ENCODE data around the gene ELANE. TPM values are rescaled to one million over a fixed set of nuclear protein-coding genes. Genes with fewer than 3 reads are reported as not detected.
A peak's percentile ranks its signal among the peaks of the same experiment; 100 is the strongest.

ELANE gene
- total RNA-seq, 1 donor from 2014 or later: not detected

GRCh38 chr19:885536-886224 lies 33.6 kb downstream of the ELANE start:
- no peaks in the 10 kb centered on the region for H3K4me1 Mint-ChIP-seq
- DNase-seq (ENCODE audit: low spot score in 2 of 2, unreplicated experiment in 2 of 2): no peak
- no peak for TF ChIP-seq CTCF (IDR thresholded peaks at IDR 0.05; ENCODE audit: unreplicated experiment)
- no peak overlapping the region for H3K4me3 Mint-ChIP-seq
- no peaks in the 10 kb centered on the region for H3K27me3 Mint-ChIP-seq (ENCODE audit: low read depth)
- no peak overlapping the region for H3K27ac Mint-ChIP-seq
- H3K9me3 Mint-ChIP-seq: no peaks in the 10 kb centered on the region
- H3K36me3 Mint-ChIP-seq: peaks cover 26% of the 10 kb centered on the region

GRCh38 chr19:887072-887471 lies 35.0 kb downstream of the ELANE start:
- no peak overlapping the region for H3K27ac Mint-ChIP-seq
- H3K27me3 Mint-ChIP-seq (ENCODE audit: low read depth): no peaks in the 10 kb centered on the region
- H3K4me3 Mint-ChIP-seq: no peak overlapping the region
- no peaks in the 10 kb centered on the region for H3K9me3 Mint-ChIP-seq
- H3K4me1 Mint-ChIP-seq: no peaks in the 10 kb centered on the region
- no peak for TF ChIP-seq CTCF (IDR thresholded peaks at IDR 0.05; ENCODE audit: unreplicated experiment)
- DNase-seq (ENCODE audit: low spot score in 2 of 2, unreplicated experiment in 2 of 2): no peak
- peaks cover 13% of the 10 kb centered on the region for H3K36me3 Mint-ChIP-seq

- no peaks in the 10 kb centered on the region for H3K9me3 Mint-ChIP-seq
- peaks cover 9% of the 10 kb centered on the region for H3K36me3 Mint-ChIP-seq
- no peak overlapping the region for H3K27ac Mint-ChIP-seq
- H3K4me1 Mint-ChIP-seq: no peaks in the 10 kb centered on the region
- H3K4me3 Mint-ChIP-seq: no peak overlapping the region
- no peak for DNase-seq (ENCODE audit: low spot score in 2 of 2, unreplicated experiment in 2 of 2)
- TF ChIP-seq CTCF (IDR thresholded peaks at IDR 0.05; ENCODE audit: unreplicated experiment): no peak
- H3K27me3 Mint-ChIP-seq (ENCODE audit: low read depth): no peaks in the 10 kb centered on the region
Observed at GRCh38 chr19:887599-887998, 35.5 kb downstream of the ELANE start.

- Mint-ChIP-seq H3K27me3 (ENCODE audit: low read depth) (peaks cover 2% of the 10 kb centered on the region), H3K36me3 (peaks cover 7% of the 10 kb centered on the region), H3K4me3 (no peak overlapping the region), H3K9me3 (no peaks in the 10 kb centered on the region), H3K27ac (no peak overlapping the region), H3K4me1 (no peaks in the 10 kb centered on the region)
- no peak for DNase-seq (ENCODE audit: low spot score in 2 of 2, unreplicated experiment in 2 of 2)
- TF ChIP-seq CTCF (IDR thresholded peaks at IDR 0.05; ENCODE audit: unreplicated experiment): no peak
Observed at GRCh38 chr19:888581-889385, 36.7 kb downstream of the ELANE start.

GRCh38 chr19:889662-890295 lies 37.7 kb downstream of the ELANE start:
- TF ChIP-seq CTCF (IDR thresholded peaks at IDR 0.05; ENCODE audit: unreplicated experiment): no peak
- Mint-ChIP-seq H3K27me3 (ENCODE audit: low read depth) (peaks cover 2% of the 10 kb centered on the region), H3K9me3 (no peaks in the 10 kb centered on the region), H3K4me1 (no peaks in the 10 kb centered on the region), H3K27ac (no peak overlapping the region), H3K36me3 (peaks cover 7% of the 10 kb centered on the region), H3K4me3 (peak overlapping the region; percentile 24)
- DNase-seq (ENCODE audit: low spot score in 2 of 2, unreplicated experiment in 2 of 2): no peak
